Prostate gland (tissue), 2 donors: ENCODE results near the gene MYOCD. TPM values are rescaled to one million over a fixed set of nuclear protein-coding genes. Genes with fewer than 3 reads are reported as not detected.

ENCODE experiments used
- DNase-seq: peaks from one replicate; pipeline ENCODE4 v3.0.0-alpha.2; 2019; ENCODE audit warnings: low spot score
- H3K27ac ChIP-seq, 2 donors: fragments of 200-600 bp; sonication (generic); 2 replicates each; pipeline ENCODE4 v1.5.1; 2017 to 2019
- H3K27me3 ChIP-seq: fragments of 200-600 bp; sonication (generic); replicated peaks from 2 replicates; pipeline ENCODE4 v1.5.1; 2019; ENCODE audit not compliant: insufficient read depth
- H3K36me3 ChIP-seq, 2 donors: fragments of 200-600 bp; sonication (generic); 1 replicate in 1 of 2; 2 replicates in 1 of 2; pipeline versions ENCODE4 v1.5.1 to v1.8.1; 2017 to 2019
- H3K4me1 ChIP-seq: fragments of 200-600 bp; sonication (generic); replicated peaks from 2 replicates; pipeline ENCODE4 v1.5.1; 2019
- H3K4me3 ChIP-seq, 2 donors: fragments of 200-600 bp; sonication (generic); 2 replicates each; pipeline ENCODE4 v1.5.1; 2017 to 2019
- H3K9me3 ChIP-seq: fragments of 200-600 bp; sonication (generic); 2 replicates; pipeline ENCODE4 v1.5.1; 2017
- CTCF ChIP-seq, 4 experiments: fragments of 200-600 bp in 2 of 4; fragments of 450-650 bp in 2 of 4; sonication (generic) in 2 of 4; IDR thresholded peaks; 1 replicate in 3 of 4; 2 replicates in 1 of 4; pipeline ENCODE4 v1.5.1; 2016 to 2019; ENCODE audit warnings: antibody characterized with exemption in 4 of 4, mild to moderate bottlenecking in 2 of 4, moderate library complexity in 2 of 4
- POLR2A ChIP-seq: fragments of 450-650 bp; IDR thresholded peaks from one replicate; pipeline ENCODE4 v1.6.1; 2016; ENCODE audit warnings: antibody characterized with exemption, mild to moderate bottlenecking
- POLR2AphosphoS5 ChIP-seq: sonication (generic); formaldehyde crosslinking; IDR thresholded peaks from one replicate; pipeline ENCODE4 v1.6.1; 2017; ENCODE audit warnings: antibody characterized with exemption
- WGBS: methylation state at CpG from one replicate; pipeline ENCODE4 v1.1.5; 2018; 5-methylcytosine and 5-hydroxymethylcytosine counted together
- intact Hi-C: fragments of 100-400 bp; cut with DNase I; formaldehyde crosslinking; loops from one replicate; pipeline ENCODE4 v1.14.2; 2022
- total RNA-seq, 2 donors: library from RNA; depleted of rRNA; stranded (reverse); fragments of >200 nt; gene quantifications; one replicate each; pipeline ENCODE4 v1.1.0, GENCODE V29; 2016

The MYOCD gene
- total RNA-seq, 2 donors from 2014 or later = 8.5 to 43.8 TPM

GRCh38 chr17:12790249-12791106, 124.8 kb downstream of the MYOCD start:
- no peak for TF ChIP-seq POLR2AphosphoS5
- TF ChIP-seq CTCF (IDR thresholded peaks at IDR 0.05) = no peak
- no peak for TF ChIP-seq POLR2A
- 12% methylated on average over 27 of the region's 27 CpGs for WGBS

GRCh38 chr17:12794919-12795532, 129.3 kb downstream of the MYOCD start:
- DNase-seq = no peak
- no peak overlapping the region for H3K4me3 ChIP-seq
- WGBS = 75% methylated on average over 6 of the region's 6 CpGs
- intact Hi-C loops = no loop called here
- H3K27me3 ChIP-seq = no peaks in the 10 kb centered on the region
- no peaks in the 10 kb centered on the region for H3K9me3 ChIP-seq
- TF ChIP-seq POLR2AphosphoS5 (no peak), CTCF (IDR thresholded peaks at IDR 0.05) (no peak), POLR2A (no peak)
- H3K36me3 ChIP-seq = no peaks in the 10 kb centered on the region
- H3K27ac ChIP-seq = no peak overlapping the region
- no peaks in the 10 kb centered on the region for H3K4me1 ChIP-seq

More at GRCh38 chr17:12790249-12791106, 124.8 kb downstream of the MYOCD start:
- H3K36me3 ChIP-seq = no peaks in the 10 kb centered on the region
- H3K4me3 ChIP-seq = peak overlapping the region; percentile 65 to 72
- no peaks in the 10 kb centered on the region for H3K9me3 ChIP-seq
- peak overlapping the region; percentile 69 to 71 for H3K27ac ChIP-seq
- DNase-seq = no peak
- H3K27me3 ChIP-seq = no peaks in the 10 kb centered on the region
- H3K4me1 ChIP-seq = no peaks in the 10 kb centered on the region
- intact Hi-C loops = no loop called here

GRCh38 chr17:12800855-12801365, 135.2 kb downstream of the MYOCD start:
- no peaks in the 10 kb centered on the region for H3K9me3 ChIP-seq
- H3K36me3 ChIP-seq = no peaks in the 10 kb centered on the region
- no peaks in the 10 kb centered on the region for H3K4me1 ChIP-seq
- no peak overlapping the region for H3K27ac ChIP-seq
- intact Hi-C loops = no loop called here
- TF ChIP-seq POLR2AphosphoS5 (no peak), CTCF (IDR thresholded peaks at IDR 0.05) (no peak)
- WGBS = 63% methylated on average over 3 of the region's 3 CpGs
- no peaks in the 10 kb centered on the region for H3K27me3 ChIP-seq
- H3K4me3 ChIP-seq = no peak overlapping the region
- DNase-seq = no peak

- Histone ChIP-seq H3K27me3 (no peaks in the 10 kb centered on the region), H3K36me3 (no peaks in the 10 kb centered on the region), H3K9me3 (no peaks in the 10 kb centered on the region), H3K4me1 (no peaks in the 10 kb centered on the region), H3K4me3 (no peak overlapping the region), H3K27ac (no peak overlapping the region)
- intact Hi-C loops = no loop called here
- TF ChIP-seq POLR2A (no peak), CTCF (IDR thresholded peaks at IDR 0.05) (no peak), POLR2AphosphoS5 (no peak)
- 94% methylated on average over 1 of the region's 1 CpG for WGBS
- no peak for DNase-seq
Measured at GRCh38 chr17:12806630-12807029, 140.9 kb downstream of the MYOCD start.
